Stimulated activated naive CD8-positive, alpha-beta T cell treated with anti-CD3 and anti-CD28 coated beads, Interleukin-15, Interleukin-2, amounts not matched to agents 100 U/mL and 50 U/mL, for 24 hours (primary cell): ENCODE results near the gene UBE2L3.
A peak's percentile ranks its signal among the peaks of the same experiment; 100 is the strongest.

Experiments used
- ATAC-seq: fragments of 150-1000 bp; cut with Tn5 transposase; one replicate; pipeline ENCODE4 v1.10.0; 2021
- DNase-seq: peaks from one replicate; pipeline ENCODE4 v3.0.0; 2021

UBE2L3 gene

DNA sequence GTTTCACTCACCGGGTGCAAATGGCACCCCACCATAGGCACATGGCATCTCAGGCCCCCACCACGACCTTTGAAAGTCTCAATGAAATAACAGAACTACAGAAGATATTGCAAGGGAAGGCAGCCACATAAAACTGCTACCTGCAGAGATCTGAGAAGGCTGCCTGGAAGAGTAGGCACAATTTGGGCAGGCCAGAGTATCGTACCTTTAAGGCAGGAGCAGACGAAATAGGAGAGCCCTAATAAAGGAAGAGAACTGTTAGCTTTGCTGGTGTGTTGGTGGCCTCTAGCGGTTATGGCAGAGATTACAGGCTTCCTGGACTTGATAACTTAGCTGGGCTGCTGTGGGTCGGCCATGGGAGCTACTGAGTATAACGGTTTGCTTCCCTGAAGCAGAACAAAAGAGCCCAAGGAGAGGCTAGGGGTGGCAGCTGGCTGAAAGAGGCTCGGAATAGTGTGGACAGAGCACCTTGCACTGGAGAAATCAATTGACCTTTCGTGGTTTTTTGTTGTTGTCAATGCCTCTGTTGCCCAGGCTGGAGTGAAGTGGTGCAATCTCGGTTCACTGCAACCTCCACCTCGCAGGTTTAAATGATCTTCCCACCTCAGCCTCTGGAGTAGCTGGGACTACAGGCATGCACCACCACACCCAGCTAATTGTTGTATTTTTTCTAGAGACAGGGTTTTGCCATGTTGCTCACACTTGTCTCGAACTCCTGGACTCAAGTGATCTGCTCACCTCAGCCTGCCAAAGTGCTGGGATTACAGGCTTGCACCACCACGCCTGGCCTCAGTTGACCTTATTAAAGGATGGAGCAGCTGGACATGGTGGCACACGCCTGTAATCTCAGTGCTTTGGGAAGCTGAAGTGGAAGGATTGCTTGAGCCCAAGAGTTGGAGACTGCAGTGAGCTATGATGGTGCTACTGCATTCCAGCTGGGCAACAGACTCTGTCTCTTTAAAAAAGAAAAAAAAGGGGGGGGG, 79.4 kb downstream of the UBE2L3 start:
- DNase-seq, result peak; percentile 75
- peak; percentile 15 for ATAC-seq

DNA sequence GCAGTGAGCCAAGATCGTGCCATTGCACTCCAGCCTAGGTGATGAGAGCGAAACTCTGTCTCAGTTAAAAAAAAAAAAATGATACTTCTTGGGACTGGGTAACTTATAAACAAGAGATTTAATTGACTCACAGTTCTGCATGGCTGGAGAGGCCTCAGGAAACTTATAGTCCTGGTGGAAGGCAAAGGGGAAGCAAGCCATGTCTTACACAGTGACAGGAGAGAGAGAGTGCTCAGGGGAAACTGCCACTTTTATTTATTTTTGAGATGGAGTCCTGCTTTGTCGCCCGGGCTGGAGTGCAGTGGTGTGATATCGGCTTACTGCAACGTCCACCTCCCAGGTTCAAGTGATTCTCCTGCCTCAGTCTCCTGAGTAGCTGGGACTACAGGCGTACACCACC, 82.8 kb downstream of the UBE2L3 start:
- no peak for ATAC-seq
- DNase-seq, result no peak

- no peak for ATAC-seq
- DNase-seq, result no peak
Observed at GRCh38 chr22:21650823-21651520, 83.5 kb downstream of the UBE2L3 start.

DNA sequence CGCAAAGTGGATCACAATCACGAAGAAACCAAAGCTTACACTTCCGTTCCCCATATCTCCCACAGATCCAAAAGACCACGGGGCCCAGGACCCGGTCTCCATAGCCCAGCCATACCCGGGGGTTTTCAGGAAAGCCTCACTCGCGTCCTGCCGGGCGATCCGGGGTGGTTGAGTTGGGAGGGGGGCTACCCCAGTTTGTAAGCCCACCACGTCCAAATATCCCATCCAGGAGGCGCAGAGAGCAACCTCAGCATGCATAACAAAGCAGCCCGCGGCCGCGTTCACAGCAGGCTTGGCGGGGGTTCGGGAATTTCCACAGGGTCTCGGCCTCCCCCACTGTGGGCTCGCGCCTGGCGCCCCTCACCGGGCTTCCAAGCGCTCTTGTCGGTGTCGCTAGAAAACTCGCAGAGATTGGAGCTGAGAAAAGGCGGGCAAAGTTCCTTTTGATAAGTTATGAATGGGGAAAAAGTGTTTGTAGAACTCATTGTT, 84.1 kb downstream of the UBE2L3 start:
- ATAC-seq, result peak; percentile 16

GRCh38 chr22:21652010-21652546, 84.6 kb downstream of the UBE2L3 start:
- peak; percentile 99 for ATAC-seq
- DNase-seq, result peak; percentile 90

More for the DNA sequence above, 84.1 kb downstream of the UBE2L3 start:
- DNase-seq, result no peak

- ATAC-seq, result peak; percentile 1
Observed at GRCh38 chr22:21652547-21653545, 85.3 kb downstream of the UBE2L3 start.

DNA sequence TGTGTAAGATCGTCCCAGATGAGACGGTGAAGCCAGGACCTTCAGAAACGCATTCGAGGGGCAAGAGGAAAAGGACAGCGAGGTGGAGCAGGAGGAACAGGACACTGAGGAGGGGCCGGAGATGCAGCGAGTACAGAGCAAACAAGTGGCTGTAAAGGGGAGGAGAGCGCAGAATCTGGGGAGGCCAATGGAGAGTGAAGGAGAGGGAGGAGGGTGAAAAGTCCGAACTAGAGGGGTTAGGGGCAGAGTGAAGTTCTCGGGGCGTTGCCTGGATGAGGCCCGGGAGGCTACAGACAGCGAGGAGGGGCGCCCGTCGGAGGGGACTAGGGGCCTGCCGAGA, 89.5 kb downstream of the UBE2L3 start:
- ATAC-seq (no peak), DNase-seq (no peak)

More at GRCh38 chr22:21652547-21653545, 85.3 kb downstream of the UBE2L3 start:
- no peak for DNase-seq

GRCh38 chr22:21657360-21658032, 90.0 kb downstream of the UBE2L3 start:
- ATAC-seq, result peak; percentile 92

GRCh38 chr22:21659864-21660525, 92.5 kb downstream of the UBE2L3 start:
- DNase-seq, result no peak
- ATAC-seq, result no peak

More at GRCh38 chr22:21657360-21658032, 90.0 kb downstream of the UBE2L3 start:
- DNase-seq, result peak; percentile 89

GRCh38 chr22:21660904-21661303, 93.4 kb downstream of the UBE2L3 start:
- no peak for ATAC-seq

DNA sequence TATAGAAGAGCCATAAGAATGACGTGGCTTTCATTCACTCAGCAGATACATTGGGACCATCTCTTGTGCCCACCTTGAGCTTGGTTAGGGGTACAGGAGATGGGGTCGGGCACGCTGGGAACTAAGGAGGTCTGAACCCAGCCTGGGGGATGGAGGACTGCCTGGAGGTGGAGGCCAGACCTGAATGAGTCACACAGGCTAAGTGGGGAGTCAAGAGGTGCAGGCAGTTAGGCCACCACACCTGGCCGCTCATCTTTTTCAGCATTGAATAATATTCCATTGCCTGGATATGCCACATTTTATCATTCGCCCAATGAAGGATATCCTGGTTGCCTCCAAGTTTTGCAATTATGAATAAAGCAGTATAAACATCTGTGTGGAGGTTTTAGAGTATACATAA, 94.5 kb downstream of the UBE2L3 start:
- ATAC-seq, result no peak
- DNase-seq, result no peak

More at GRCh38 chr22:21660904-21661303, 93.4 kb downstream of the UBE2L3 start:
- no peak for DNase-seq

- no peak for ATAC-seq
- no peak for DNase-seq
Observed at GRCh38 chr22:21663738-21664137, 96.2 kb downstream of the UBE2L3 start.

DNA sequence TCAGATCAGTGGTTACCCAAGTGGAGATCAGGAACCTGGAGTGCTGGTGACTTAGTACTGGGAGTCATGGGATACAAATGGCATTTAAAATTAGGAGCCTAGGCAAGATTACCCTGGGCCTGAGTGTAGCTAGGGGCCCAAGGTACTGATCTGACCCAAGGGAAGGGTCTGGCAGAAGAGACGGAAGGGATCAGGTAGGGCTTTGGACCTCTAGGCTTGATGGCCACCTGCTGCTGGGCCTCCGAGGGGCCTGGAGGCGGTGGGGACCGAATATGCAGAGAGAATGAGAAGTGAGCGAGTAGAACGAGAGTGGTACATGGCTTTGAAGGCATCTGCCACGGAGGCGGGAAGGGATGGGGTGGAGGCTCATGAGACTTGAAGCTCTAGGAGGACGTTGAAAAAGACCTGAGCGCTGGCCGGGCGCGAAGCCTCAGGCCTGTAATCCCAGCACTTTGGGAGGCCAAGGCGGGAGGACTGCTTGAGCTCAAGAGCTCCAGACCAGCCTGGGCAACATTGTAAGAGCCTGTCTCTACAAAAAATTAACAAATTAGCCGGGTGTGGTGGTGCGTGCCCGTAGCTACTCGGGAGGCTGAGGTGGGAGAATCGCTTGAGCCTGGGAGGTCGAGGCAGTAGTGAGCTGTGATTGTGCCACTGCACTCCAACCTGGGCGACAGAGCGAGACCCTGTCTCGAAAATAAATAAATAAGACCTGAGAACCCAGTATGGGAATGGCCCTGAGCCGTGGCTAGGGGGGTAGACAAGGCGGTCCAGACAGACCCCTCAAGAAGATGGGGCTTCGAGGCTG, 97.7 kb downstream of the UBE2L3 start:
- DNase-seq, result no peak
- ATAC-seq, result no peak

- DNase-seq (no peak), ATAC-seq (no peak)
Observed at GRCh38 chr22:21666786-21667185, 99.3 kb downstream of the UBE2L3 start.

GRCh38 chr22:21669026-21669425, 101.5 kb downstream of the UBE2L3 start:
- ATAC-seq (no peak), DNase-seq (no peak)

GRCh38 chr22:21672107-21672629, 104.7 kb downstream of the UBE2L3 start:
- ATAC-seq (no peak), DNase-seq (no peak)
